ENCODE results near the gene SURF2. TPM values are rescaled to one million over a fixed set of nuclear protein-coding genes. Genes with fewer than 3 reads are reported as not detected.

SURF2 gene
- polyA plus RNA-seq, 1 of the 3 experiments (the other 2 are of a cell fraction) = 46.8 TPM

- Histone ChIP-seq H3F3A (replicated peaks; ENCODE audit: insufficient read depth) (no peaks in the 10 kb centered on the region), H2AFZ (ENCODE audit: low read depth) (no peak overlapping the region), H3K9me2 (no peaks in the 10 kb centered on the region), H3K9me3 (no peaks in the 10 kb centered on the region), H3K36me3 (replicated peaks in 1 of 2; ENCODE audit: control insufficient read depth in 1 of 2, insufficient read depth in 2 of 2, low read length in 1 of 2) (peaks cover 20 to 68% of the 10 kb centered on the region in 2 experiments), H3K27me3 (ENCODE audit: insufficient read depth) (no peaks in the 10 kb centered on the region), H3K4me2 (no peak overlapping the region), H3K4me1 (ENCODE audit: control insufficient read depth in 1 of 2, insufficient read depth in 2 of 2, low read depth in 1 of 2, low read length in 1 of 2) (peaks cover 0 to 11% of the 10 kb centered on the region in 2 experiments; a peak in 1 of 4 replicates), H3K79me2 (ENCODE audit: insufficient read depth) (peaks cover 23% of the 10 kb centered on the region), H4K20me1 (ENCODE audit: insufficient read depth) (peaks cover 9% of the 10 kb centered on the region; the same call in 1 of the 2 replicates), H3K9ac (no peak overlapping the region), H3K27ac (ENCODE audit: low read depth in 2 of 2, low read length in 1 of 2) (no peak overlapping the region), H3K4me3 (ENCODE audit: low read depth in 2 of 2, low read length in 1 of 2) (no peak overlapping the region)
- whole genome bisulfite sequencing (ENCODE audit: low lambda C conversion rate) = 93% methylated on average over 7 of the region's 11 CpGs
- no peak for TF ChIP-seq RFX5 (IDR thresholded peaks at IDR 0.05; ENCODE audit: low read length)
- peak; percentile 33 for TF ChIP-seq CTCF (IDR thresholded peaks at IDR 0.05)
- TF ChIP-seq FOXM1 (IDR thresholded peaks at IDR 0.05; ENCODE audit: low read depth) = no peak
- TF ChIP-seq USF2 (IDR thresholded peaks at IDR 0.05; ENCODE audit: borderline replicate concordance, low read depth, low read length) = no peak
- ChIA-PET CTCF (interaction anchor here (0.7 to 2.1 kb wide), 9 partner anchors 9 to 161 kb away, joined by 4 to 10 read pairs (median 4); no protein-coding TSS in a partner anchor), POLR2A (interaction anchor here (0.6 kb wide), 1 partner anchor 77 kb away, joined by 4 read pairs; no protein-coding TSS in a partner anchor)
- peak; percentile 57 for DNase-seq
Measured at GRCh38 chr9:133342570-133342969, 13.8 kb upstream of the SURF2 start.

- Histone ChIP-seq H3K36me3 (replicated peaks in 1 of 2; ENCODE audit: control insufficient read depth in 1 of 2, insufficient read depth in 2 of 2, low read length in 1 of 2) (peaks cover 20 to 67% of the 10 kb centered on the region in 2 experiments), H3K27me3 (ENCODE audit: insufficient read depth) (no peaks in the 10 kb centered on the region), H3K4me2 (no peak overlapping the region), H3K4me3 (ENCODE audit: low read depth in 2 of 2, low read length in 1 of 2) (no peak overlapping the region), H3K4me1 (ENCODE audit: control insufficient read depth in 1 of 2, insufficient read depth in 2 of 2, low read depth in 1 of 2, low read length in 1 of 2) (peaks cover 0 to 13% of the 10 kb centered on the region in 2 experiments; a peak in 1 of 4 replicates), H2AFZ (ENCODE audit: low read depth) (no peak overlapping the region), H3K79me2 (ENCODE audit: insufficient read depth) (peaks cover 36% of the 10 kb centered on the region), H3F3A (replicated peaks; ENCODE audit: insufficient read depth) (no peaks in the 10 kb centered on the region), H4K20me1 (ENCODE audit: insufficient read depth) (peaks cover 14% of the 10 kb centered on the region), H3K9ac (no peak overlapping the region), H3K27ac (ENCODE audit: low read depth in 2 of 2, low read length in 1 of 2) (no peak overlapping the region), H3K9me2 (no peaks in the 10 kb centered on the region), H3K9me3 (no peaks in the 10 kb centered on the region)
- no peak for DNase-seq
- WGBS (ENCODE audit: low lambda C conversion rate) = 96% methylated on average over 18 of the region's 19 CpGs
- ChIA-PET CTCF (interaction anchor here (0.8 to 1.7 kb wide), 5 partner anchors 11 to 158 kb away, joined by 3 to 5 read pairs (median 4); no protein-coding TSS in a partner anchor), POLR2A (no interaction called here)
- TF ChIP-seq MAX (IDR thresholded peaks at IDR 0.05; ENCODE audit: low read depth) = no peak
Measured at GRCh38 chr9:133344071-133344470, 12.3 kb upstream of the SURF2 start.

- peaks cover 28 to 68% of the 10 kb centered on the region in 2 experiments for H3K36me3 ChIP-seq (replicated peaks in 1 of 2; ENCODE audit: control insufficient read depth in 1 of 2, insufficient read depth in 2 of 2, low read length in 1 of 2)
- CTCF ChIA-PET = interaction anchor here (1.1 kb wide), 1 partner anchor 25 kb away, joined by 3 read pairs; no protein-coding TSS in a partner anchor
- TF ChIP-seq SMC3 (IDR thresholded peaks at IDR 0.05; ENCODE audit: low read depth, low read length) (no peak), SIN3A (IDR thresholded peaks at IDR 0.05; ENCODE audit: borderline replicate concordance, low read depth, low read length) (no peak), MEF2A (IDR thresholded peaks at IDR 0.05; ENCODE audit: borderline replicate concordance, low read depth) (no peak), TCF12 (IDR thresholded peaks at IDR 0.05) (no peak), FOSL2 (IDR thresholded peaks at IDR 0.05; ENCODE audit: borderline replicate concordance, low read depth) (no peak), NRF1 (IDR thresholded peaks at IDR 0.05; ENCODE audit: low read depth, low read length) (no peak), IRF3 (IDR thresholded peaks at IDR 0.05; ENCODE audit: low read depth, low read length) (no peak), NFIC (IDR thresholded peaks at IDR 0.05; ENCODE audit: borderline replicate concordance) (no peak), YY1 (IDR thresholded peaks at IDR 0.05; ENCODE audit: low read depth) (no peak)
Measured at GRCh38 chr9:133344979-133345378, 11.4 kb upstream of the SURF2 start.

More at GRCh38 chr9:133344979-133345378, 11.4 kb upstream of the SURF2 start:
- WGBS (ENCODE audit: low lambda C conversion rate) = 97% methylated on average over 12 of the region's 12 CpGs
- no peak overlapping the region for H3K4me2 ChIP-seq
- no peaks in the 10 kb centered on the region for H3K27me3 ChIP-seq (ENCODE audit: insufficient read depth)
- peaks cover 6% of the 10 kb centered on the region for H3F3A ChIP-seq (replicated peaks; ENCODE audit: insufficient read depth)
- no peaks in the 10 kb centered on the region for H3K9me2 ChIP-seq
- no peak overlapping the region for H3K4me3 ChIP-seq (ENCODE audit: low read depth in 2 of 2, low read length in 1 of 2)
- POLR2A ChIA-PET = no interaction called here
- H2AFZ ChIP-seq (ENCODE audit: low read depth) = no peak overlapping the region
- no peak overlapping the region for H3K27ac ChIP-seq (ENCODE audit: low read depth in 2 of 2, low read length in 1 of 2)
- peaks cover 6 to 21% of the 10 kb centered on the region in 2 experiments; a peak in 2 of 4 replicates for H3K4me1 ChIP-seq (ENCODE audit: control insufficient read depth in 1 of 2, insufficient read depth in 2 of 2, low read depth in 1 of 2, low read length in 1 of 2)
- H3K79me2 ChIP-seq (ENCODE audit: insufficient read depth) = peaks cover 45% of the 10 kb centered on the region
- no peak for DNase-seq
- H4K20me1 ChIP-seq (ENCODE audit: insufficient read depth) = peaks cover 23% of the 10 kb centered on the region
- no peak overlapping the region for H3K9ac ChIP-seq
- H3K9me3 ChIP-seq = no peaks in the 10 kb centered on the region
